ENCODE data around the gene KDM2B.
"Not testable (repeated sequence)": the region's sequence is repeated elsewhere in the genome, so short reads cannot be mapped to it uniquely, and the experiment has no call there.

Gene KDM2B

DNA sequence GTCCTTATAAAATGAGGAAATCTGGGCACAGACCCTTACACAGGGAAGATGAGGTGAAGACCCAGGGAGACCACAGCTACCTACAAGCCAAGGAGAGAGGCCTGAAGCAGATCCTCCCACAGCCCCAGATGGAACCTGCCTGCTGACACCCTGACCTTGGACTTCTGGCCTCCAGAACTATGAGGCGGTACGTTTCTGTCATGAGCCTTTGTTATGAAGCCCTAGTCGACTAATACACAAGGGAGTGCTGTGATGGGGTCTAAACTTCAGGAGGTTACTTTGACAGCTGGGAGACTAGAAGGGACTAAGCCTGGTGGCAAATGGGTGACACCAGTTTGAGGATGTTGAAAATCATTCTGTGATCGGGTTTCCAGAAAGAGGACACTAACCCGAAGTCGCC lies 95.9 kb downstream of the KDM2B start:
- no peak overlapping the region for H3K4me3 ChIP-seq (ENCODE audit: low read length)
- DNase-seq (ENCODE audit: low read depth): no peak
- TF ChIP-seq CTCF (conservative IDR thresholded peaks at IDR 0.05; ENCODE audit: low read depth, low read length): no peak

GRCh38 chr12:121484564-121484963 lies 96.3 kb downstream of the KDM2B start:
- not testable (repeated sequence) for H3K4me3 ChIP-seq (ENCODE audit: low read length)

DNA sequence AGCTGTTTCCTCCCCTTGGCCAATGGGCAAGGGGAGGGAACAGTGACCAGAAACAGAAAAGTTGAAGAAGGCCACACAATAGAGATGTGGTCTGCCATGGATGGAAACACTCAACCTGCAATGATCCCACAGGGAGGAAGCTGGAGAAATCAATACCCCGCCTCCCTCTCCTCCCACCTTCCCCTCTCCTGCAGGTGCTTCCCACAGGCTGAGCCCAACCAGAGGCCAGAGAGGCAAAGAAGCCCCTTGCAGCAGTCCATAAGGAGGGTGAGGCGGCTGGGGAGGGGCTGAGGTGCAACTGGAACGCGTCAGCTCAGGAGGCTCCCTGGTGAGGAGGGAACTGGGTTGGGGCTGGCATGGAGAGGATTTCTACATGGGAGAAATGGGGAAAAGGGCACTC lies 96.9 kb downstream of the KDM2B start:
- no peak overlapping the region for H3K4me3 ChIP-seq (ENCODE audit: low read length)
- no peak for DNase-seq (ENCODE audit: low read depth)
- TF ChIP-seq CTCF (conservative IDR thresholded peaks at IDR 0.05; ENCODE audit: low read depth, low read length): no peak

More at GRCh38 chr12:121484564-121484963, 96.3 kb downstream of the KDM2B start:
- not testable (repeated sequence) for DNase-seq (ENCODE audit: low read depth)

GRCh38 chr12:121476477-121476876 lies 104.3 kb downstream of the KDM2B start:
- DNase-seq (ENCODE audit: low read depth): no peak
- H3K4me3 ChIP-seq (ENCODE audit: low read length): no peak overlapping the region
- no peak for TF ChIP-seq CTCF (conservative IDR thresholded peaks at IDR 0.05; ENCODE audit: low read depth, low read length)

DNA sequence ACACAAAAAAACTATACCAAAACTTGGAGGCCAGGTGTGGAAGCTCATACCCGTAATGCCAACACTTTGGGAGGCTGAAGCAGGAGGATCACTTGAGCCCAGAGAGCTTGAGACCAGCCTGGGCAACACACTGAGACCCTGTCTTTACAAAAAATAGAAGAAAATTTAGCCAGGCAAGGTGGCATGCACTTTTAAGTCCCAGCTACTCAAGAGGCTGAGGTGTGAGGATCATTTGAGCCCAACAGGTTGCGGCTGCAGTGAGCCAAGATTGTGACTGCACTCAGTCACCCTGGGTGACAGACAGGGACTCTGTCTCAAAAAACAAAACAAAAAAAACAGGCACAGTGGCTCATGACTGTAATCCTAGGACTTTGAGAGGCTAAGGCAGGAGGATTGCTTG lies 105.5 kb downstream of the KDM2B start:
- H3K4me3 ChIP-seq (ENCODE audit: low read length): no peak overlapping the region
- DNase-seq (ENCODE audit: low read depth): no peak
- no peak for TF ChIP-seq CTCF (conservative IDR thresholded peaks at IDR 0.05; ENCODE audit: low read depth, low read length)

DNA sequence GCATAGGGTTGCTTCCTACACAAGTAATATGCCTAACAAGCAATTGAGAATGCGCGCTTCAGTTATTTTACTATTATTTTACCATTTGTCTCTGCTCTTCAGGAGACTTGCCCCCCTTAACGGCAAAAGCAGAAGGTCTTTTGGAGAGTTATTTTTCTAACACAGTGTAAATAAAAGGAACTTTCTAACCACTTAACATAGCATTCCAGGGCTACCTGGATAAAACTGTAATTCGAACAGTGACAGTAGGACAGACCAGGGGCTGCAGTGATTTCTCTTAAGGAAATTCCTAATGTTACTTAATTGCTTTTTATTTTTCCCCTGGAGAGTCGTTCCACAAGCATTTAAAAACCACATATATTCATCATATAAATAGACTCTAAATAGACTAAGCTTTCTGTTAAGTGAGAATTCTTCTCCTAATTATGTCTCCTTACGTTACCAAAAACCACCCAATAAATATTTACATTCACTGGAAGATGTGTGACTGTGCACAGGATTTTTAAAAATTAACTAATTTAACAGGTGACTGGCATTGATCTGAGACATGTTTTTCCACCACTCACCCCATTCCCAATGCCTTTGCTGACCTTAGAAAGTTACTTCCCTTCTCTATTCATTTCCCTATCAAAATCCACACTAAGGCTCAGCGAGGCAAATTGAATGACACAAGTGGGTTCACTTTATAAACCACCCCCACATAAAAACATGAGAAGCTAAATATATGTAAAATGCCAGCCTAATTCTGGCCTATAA lies 108.5 kb downstream of the KDM2B start:
- no peak overlapping the region for H3K4me3 ChIP-seq (ENCODE audit: low read length)
- DNase-seq (ENCODE audit: low read depth): no peak
- no peak for TF ChIP-seq CTCF (conservative IDR thresholded peaks at IDR 0.05; ENCODE audit: low read depth, low read length)

GRCh38 chr12:121470751-121471150 lies 110.1 kb downstream of the KDM2B start:
- no peak overlapping the region for H3K4me3 ChIP-seq (ENCODE audit: low read length)
- TF ChIP-seq CTCF (conservative IDR thresholded peaks at IDR 0.05; ENCODE audit: low read depth, low read length): no peak
- DNase-seq (ENCODE audit: low read depth): no peak
